Neutrophil (primary cell): ENCODE measurements around the gene MRPL32.

Source experiments
- H3K27ac ChIP-seq: fragments of 200-600 bp; sonication (generic); 2 replicates; pipeline ENCODE4 v1.5.1; 2016; ENCODE audit warnings: mild to moderate bottlenecking, moderate library complexity
- H3K27me3 ChIP-seq: fragments of 200-600 bp; sonication (generic); 2 replicates; pipeline ENCODE4 v1.6.0; 2016; ENCODE audit warnings: mild to moderate bottlenecking
- H3K36me3 ChIP-seq: fragments of 200-600 bp; sonication (generic); 2 replicates; pipeline ENCODE4 v1.5.1; 2017
- H3K4me1 ChIP-seq, 2 experiments: fragments of 200-600 bp in 1 of 2; sonication (generic) in 1 of 2; 1 replicate in 1 of 2; 2 replicates in 1 of 2; pipeline versions ENCODE4 v1.5.1 to v1.6.1; 2013 to 2016; ENCODE audit warnings: low read depth in 1 of 2, low read length in 1 of 2, mild to moderate bottlenecking in 1 of 2, moderate library complexity in 1 of 2; ENCODE audit not compliant: control insufficient read depth in 1 of 2, insufficient read depth in 1 of 2
- H3K4me3 ChIP-seq, 2 experiments: fragments of 200-600 bp in 1 of 2; sonication (generic) in 1 of 2; 1 replicate in 1 of 2; 2 replicates in 1 of 2; pipeline ENCODE4 v1.5.1; 2013 to 2016; ENCODE audit warnings: low read depth in 1 of 2, low read length in 1 of 2, mild to moderate bottlenecking in 1 of 2, moderate library complexity in 1 of 2
- H3K9me3 ChIP-seq: fragments of 200-600 bp; sonication (generic); 2 replicates; pipeline ENCODE4 v1.5.1; 2016
- CTCF ChIP-seq: fragments of 200-600 bp; sonication (generic); IDR thresholded peaks from 2 replicates; pipeline ENCODE4 v1.5.1; 2016; ENCODE audit warnings: antibody characterized with exemption

Gene MRPL32

GRCh38 chr7:42893346-42894240 lies 38.6 kb upstream of the MRPL32 start:
- no peak overlapping the region for H3K4me3 ChIP-seq
- H3K27ac ChIP-seq: no peak overlapping the region
- H3K27me3 ChIP-seq: no peaks in the 10 kb centered on the region
- peaks cover 13 to 26% of the 10 kb centered on the region in 2 experiments for H3K4me1 ChIP-seq
- H3K9me3 ChIP-seq: no peaks in the 10 kb centered on the region
- no peak for TF ChIP-seq CTCF
- no peaks in the 10 kb centered on the region for H3K36me3 ChIP-seq

GRCh38 chr7:42900842-42901241 lies 31.3 kb upstream of the MRPL32 start:
- Histone ChIP-seq H3K27me3 (no peaks in the 10 kb centered on the region), H3K36me3 (no peaks in the 10 kb centered on the region), H3K4me3 (no peak overlapping the region), H3K4me1 (peaks cover 40 to 44% of the 10 kb centered on the region in 2 experiments), H3K27ac (no peak overlapping the region), H3K9me3 (no peaks in the 10 kb centered on the region)
- TF ChIP-seq CTCF: no peak

GRCh38 chr7:42902331-42902730 lies 29.8 kb upstream of the MRPL32 start:
- H3K27ac ChIP-seq: peak overlapping the region; percentile 68
- peaks cover 54 to 57% of the 10 kb centered on the region in 2 experiments for H3K4me1 ChIP-seq
- H3K27me3 ChIP-seq: no peaks in the 10 kb centered on the region
- no peaks in the 10 kb centered on the region for H3K9me3 ChIP-seq
- no peak for TF ChIP-seq CTCF
- H3K36me3 ChIP-seq: no peaks in the 10 kb centered on the region
- no peak overlapping the region for H3K4me3 ChIP-seq

GRCh38 chr7:42906181-42906580 lies 26.0 kb upstream of the MRPL32 start:
- no peak for TF ChIP-seq CTCF
- no peaks in the 10 kb centered on the region for H3K9me3 ChIP-seq
- no peak overlapping the region for H3K4me3 ChIP-seq
- peak overlapping the region; percentile 68 for H3K27ac ChIP-seq
- peaks cover 92 to 96% of the 10 kb centered on the region in 2 experiments for H3K4me1 ChIP-seq
- no peaks in the 10 kb centered on the region for H3K27me3 ChIP-seq
- no peaks in the 10 kb centered on the region for H3K36me3 ChIP-seq

GRCh38 chr7:42907316-42907715 lies 24.9 kb upstream of the MRPL32 start:
- H3K27me3 ChIP-seq: no peaks in the 10 kb centered on the region
- no peak for TF ChIP-seq CTCF
- no peaks in the 10 kb centered on the region for H3K9me3 ChIP-seq
- peaks cover 92 to 94% of the 10 kb centered on the region in 2 experiments for H3K4me1 ChIP-seq
- no peak overlapping the region for H3K4me3 ChIP-seq
- H3K27ac ChIP-seq: peak overlapping the region; percentile 81
- no peaks in the 10 kb centered on the region for H3K36me3 ChIP-seq
